ENCODE data around the gene GLCE.

Gene GLCE

DNA sequence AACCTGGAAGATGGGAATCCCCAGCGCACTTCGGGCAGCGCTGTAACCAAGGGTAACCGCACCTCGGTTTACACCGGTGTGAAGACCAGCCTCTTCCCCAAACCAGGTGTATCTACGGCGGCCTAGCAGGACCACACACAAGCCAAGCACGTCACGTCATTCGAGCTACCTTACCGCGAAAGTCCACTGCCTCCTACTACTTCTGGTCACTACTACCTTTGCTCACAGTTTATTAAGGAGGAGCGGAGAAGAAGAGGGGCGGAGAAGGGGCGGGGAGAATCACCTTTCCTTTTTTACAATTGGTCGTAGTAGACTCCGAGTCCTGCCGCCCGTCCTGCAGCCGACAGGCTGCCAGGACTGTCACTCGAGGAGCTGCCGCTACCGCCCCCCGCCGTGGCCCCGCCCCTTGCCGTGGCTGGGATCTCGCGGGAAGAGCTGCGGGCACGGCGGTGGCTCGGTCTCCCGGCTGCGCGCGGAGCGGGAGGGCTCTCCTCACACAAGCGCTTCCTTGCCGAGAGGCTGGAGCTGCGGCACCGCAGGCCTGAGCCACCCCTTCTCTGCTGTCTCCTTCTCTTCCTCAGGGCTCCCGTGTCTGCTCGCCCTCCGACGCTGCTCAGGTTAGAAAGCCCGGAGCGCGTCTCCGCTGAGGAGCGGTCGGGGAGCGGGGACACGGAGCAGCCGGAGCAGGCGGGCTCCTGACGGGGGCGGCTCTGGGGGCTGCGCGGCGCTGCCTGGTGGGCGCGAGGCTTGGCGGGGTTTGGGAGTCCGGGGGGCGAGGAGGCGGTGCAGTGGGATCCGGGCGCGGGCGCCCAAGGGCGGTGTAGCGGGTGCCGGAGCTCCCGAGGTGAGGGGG is at the start of gene GLCE:
Gene GLCE (plus strand): TSS at position 495 of the 853 bp plus-strand sequence. CDS start 95,172 bp downstream, outside the sequence.
- DNase-seq (ENCODE audit: low read depth) = peak; percentile 90

DNA sequence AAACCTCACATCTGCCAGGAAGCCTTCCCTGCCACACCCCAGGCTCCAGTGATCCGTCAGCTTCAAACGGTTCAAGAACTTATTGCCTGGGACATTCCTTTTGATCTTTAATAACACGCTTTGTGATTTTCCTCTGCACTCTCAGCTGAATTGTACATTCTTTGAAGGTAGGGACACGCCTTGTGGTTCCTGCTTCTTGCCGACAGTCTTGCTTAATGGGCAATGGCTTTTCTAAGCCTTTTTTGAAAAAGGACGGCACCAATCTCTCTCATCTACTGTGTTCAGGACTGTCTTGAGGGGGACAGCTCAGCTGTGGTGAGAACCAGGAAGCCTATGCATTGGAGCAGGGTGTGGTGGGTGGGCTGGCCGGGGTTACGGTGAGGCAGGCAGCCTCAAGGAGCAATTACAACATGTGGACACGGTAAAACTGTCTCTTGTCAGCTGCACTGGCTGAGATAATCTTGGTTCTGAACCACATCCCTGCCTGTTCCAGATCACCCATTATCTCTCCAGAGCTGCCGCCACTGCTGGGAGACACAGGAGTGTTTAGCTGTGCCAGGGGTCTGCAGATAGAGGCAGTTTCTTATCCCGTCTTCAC is 46.0 kb upstream of the GLCE start:
- no peak for DNase-seq (ENCODE audit: low read depth)

DNA sequence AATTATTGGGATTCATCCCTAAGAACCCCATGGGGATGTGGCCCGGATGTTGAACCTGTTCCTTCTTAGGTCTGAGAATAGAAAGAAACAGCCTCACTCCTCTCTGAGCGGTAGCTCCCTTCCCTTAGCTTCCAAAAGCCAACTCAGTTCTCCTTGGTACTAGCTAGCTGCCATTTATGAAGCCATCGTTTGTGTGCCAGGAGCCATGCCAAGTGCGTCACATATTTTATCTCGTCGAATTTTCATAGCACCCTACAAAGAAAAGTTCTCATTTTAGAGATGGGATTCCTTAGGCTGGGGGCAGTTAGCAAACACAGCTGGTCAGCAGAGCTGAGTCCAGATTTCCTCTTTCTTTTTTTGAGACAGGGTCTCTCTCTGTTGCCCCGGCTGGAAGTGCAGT is 45.4 kb upstream of the GLCE start:
- no peak for DNase-seq (ENCODE audit: low read depth)

DNA sequence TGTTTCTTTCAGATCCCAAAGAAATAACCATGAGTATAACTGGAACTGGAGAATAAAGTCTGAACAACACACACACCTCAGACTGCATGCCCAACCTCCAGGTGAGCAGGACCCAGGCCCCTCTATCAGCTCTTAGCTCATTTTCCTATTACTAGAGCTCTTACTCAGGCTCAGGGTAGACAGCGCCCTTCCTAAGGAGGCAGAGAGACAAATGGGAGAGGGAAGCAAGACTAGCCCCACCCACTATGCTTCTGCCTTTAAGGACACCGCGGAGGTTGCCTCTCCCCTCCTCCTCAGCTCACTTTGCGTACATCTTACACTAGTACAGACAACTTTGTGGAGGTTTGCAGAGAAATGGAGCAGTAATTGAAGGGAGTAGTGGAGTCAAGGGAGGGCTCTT is 44.0 kb upstream of the GLCE start:
- no peak for DNase-seq (ENCODE audit: low read depth)

DNA sequence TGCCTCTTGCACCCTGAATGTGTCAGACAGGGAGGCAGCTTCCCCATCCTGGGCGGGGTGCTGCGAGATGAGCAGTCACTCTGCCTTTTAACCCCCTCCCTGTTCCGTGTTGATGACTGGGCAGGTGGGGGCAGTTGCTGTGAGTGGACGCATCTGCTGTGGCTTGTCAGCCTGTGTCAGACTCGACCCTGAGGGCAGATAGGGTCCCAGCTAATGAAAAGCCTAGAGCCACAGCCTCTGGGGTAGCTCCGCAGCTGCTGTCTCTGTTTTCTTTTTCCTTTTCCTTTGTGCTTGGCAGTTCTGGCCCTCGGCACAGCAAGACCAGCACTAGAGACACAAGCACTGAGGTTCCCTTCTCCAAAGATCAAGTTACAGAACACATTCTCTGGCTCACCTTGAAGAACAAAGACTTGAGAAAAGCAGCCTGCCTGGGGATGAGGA is 43.0 kb upstream of the GLCE start:
- no peak for DNase-seq (ENCODE audit: low read depth)

DNA sequence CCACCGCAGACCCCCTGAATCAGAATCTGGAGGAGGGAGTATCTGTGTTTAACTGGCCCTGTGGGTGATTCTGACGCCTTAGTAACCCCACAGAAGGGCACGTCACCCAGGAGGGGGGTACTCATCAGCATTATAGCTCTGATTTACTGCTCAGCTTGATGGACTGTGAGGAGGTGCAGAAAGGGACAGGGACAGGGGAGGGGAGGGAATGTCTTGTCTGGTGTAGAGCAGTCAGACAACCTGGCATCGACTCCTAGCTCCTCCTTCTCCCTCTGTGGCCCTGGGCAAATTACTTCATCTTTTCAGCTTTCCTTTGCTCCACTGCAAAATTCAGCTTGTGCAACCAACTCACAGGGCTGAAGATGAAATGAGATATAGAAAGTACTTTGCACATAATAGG is 42.3 kb upstream of the GLCE start:
- no peak for DNase-seq (ENCODE audit: low read depth)

DNA sequence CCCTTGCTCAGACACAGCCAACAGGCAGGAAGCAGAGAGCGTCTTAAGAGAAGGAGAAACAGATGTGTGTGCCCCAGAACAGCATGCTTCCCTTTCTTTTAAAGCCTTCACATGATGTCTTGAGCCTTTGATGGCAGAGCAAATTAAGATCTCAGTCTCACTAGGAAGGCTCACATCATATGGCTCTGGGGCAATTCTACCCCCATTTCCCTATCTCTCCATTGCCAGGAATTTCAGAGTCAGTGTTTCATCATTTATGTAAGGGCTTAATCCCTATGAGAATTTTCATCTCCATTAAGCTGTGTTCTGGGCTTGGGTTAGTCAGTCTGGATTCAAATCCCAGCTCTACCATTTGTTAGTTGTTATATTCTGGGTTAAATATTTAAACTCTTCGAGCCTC is 41.4 kb upstream of the GLCE start:
- DNase-seq (ENCODE audit: low read depth) = no peak

DNA sequence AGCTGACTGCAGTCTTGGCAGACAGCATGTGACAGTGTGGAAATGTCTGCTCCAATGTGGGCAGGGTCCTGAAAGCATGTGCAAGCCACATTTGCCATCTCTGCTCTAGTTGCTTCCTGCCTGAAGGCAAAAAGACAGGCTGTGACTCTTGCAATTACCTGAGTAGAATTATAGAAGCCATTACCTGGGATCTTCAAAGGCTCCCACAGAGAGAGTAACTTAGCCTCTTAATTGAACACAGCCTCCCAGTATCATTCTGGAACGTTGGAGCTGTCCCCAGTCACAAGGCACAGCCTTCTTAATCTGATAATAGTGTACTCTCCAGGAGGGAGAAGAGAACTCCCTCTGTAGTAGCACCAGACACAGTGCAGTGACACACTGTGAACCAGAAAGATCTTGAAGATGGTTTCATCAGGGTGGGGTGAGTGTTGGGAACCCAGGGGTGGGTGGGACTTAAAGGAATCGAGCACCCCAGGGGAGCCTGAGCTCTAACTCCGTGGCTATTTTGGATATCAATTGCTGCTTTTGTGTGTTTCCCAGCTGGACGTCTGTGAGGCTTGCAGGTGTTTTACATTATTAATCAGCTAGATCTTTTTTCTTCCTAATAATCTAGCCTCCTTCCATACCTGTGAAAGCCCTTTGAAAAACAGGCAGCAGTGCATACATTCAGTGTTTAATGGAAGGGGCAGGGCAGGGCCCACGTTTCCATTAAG is 40.6 kb upstream of the GLCE start:
- DNase-seq (ENCODE audit: low read depth) = no peak

DNA sequence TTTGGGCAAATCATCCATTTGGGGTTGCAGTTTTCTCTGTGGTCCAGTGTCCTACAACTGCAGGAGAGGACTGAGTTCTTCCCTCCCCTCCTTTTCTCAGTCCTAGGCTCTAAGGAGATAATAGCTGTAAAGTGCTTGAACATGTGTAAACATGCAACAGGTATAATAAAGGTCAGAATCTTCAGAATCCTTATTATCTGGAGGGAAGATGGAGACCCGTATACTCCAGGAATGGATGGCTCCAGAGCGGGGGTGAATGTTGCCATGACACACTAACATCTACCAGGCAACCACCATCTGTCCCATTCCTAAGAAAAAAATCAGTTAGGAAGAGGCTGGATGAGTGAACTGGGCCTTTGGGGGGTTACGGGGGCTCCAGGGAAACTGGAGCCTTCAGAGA is 39.7 kb upstream of the GLCE start:
- no peak for DNase-seq (ENCODE audit: low read depth)

DNA sequence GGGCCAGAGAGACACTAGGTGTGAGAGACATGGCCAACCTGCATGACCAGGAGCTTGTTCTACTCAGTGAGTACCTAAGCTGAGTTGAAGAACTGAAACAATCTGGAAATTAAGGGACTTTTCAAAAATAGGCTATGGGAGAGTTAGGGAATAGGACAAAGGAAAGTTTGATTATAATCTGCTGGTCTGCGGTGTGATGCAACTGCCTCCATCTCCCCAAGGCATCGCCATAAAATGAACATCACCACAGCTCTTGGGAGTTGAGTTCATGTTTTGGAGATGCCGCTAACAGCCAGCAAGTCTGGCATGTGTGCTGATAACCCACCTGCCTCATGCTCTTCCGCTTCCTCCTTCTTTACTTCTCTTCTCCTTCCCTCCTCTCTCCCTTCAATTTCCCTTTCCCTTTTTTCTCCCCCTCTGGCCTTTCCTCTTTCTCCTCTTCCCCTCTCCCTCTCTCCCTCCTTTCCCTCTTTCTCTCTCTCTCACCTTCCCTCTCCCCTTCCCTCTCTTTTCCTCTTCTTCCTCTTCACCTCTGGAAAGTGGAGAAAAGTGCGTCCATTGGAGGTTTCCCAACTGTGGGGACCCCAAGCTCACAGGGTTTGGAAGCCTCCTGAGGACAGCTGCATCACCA is 39.1 kb upstream of the GLCE start:
- no peak for DNase-seq (ENCODE audit: low read depth)

DNA sequence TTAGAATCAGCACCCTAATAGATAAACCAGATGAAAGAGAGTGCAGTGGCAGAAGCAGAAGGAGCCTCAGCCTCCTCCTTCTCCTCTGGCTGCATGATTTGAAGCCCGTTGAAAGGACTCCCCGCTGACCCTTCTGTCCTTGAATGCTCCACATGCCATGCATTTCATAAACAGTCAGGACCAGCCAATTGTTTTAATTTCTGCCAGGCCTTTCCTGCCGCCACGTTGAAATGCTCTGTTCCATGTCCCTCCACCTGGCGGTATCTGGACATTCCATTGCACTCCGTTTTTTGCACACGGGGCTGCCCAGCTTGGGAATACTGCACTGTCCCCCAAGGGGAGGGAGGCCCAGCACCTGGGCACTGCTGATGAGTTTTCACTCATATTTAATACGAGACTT is 35.2 kb upstream of the GLCE start:
- no peak for DNase-seq (ENCODE audit: low read depth)

DNA sequence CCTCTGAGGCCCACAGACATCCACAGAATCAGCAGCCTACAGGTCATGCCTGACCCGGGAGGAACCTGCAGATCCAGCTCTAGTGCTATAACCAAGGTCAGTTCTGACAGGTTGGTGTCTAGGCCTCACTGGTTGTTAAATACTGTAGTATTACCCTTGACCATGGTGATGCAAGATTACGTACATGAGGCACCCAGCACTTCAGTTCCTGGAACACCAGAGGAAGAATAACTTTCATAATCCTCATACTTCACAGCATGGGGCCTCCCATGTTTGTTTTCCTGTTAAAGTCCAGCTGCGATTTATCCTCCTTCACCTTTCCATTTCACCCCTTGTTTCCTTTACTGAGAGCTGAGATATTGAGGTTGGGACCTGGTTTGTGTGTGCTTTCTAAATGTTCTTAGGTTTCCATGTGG is 34.4 kb upstream of the GLCE start:
- DNase-seq (ENCODE audit: low read depth) = no peak

DNA sequence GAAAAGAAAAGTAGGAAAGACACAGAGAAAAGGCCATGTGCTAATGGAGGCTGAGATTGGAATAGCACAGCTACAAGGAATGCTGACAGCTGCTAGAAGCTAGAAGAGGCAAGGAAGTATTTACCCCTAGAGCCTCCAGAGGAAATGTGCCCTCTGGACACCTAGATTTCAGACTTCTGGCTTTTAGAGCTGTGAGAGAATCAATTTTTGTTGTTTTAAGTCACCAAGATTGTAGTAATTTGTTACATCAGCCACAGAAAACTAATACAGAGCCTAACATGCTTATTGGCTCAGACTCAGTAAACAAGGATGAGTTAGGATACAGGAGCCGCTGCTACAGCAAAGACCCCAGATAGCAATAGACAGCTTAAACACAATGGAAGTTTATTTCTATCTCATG is 33.1 kb upstream of the GLCE start:
- no peak for DNase-seq (ENCODE audit: low read depth)

DNA sequence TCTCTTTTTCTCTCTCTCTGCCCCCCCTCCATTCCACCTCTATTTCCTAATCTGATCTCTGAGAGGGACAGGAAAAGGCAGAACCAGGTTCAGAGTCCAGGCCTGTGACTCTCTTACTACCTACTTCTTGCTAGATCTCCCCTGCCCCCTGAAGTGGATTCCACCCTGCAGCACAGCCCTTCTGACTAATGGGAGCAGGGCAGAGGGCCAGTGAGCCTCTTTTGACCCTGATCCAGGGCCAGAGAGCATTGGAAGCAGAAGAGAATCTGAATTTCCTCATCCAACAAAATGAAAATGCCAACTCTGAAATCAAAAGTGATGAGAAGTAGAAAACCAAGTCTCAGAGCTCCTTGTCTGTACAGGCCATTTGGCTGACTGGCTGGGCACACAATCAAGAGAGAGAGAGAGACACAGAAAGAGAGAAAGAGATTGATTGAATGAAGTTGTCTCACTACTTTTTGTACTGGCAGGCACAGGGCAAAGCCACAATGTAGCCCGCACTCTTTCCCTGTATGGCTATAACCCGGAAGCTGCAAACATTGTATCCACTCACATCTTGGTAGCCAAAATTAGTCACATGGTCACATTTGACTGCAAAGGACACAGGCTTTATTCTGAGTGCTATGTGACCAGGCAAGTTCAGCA is 31.6 kb upstream of the GLCE start:
- DNase-seq (ENCODE audit: low read depth) = no peak

DNA sequence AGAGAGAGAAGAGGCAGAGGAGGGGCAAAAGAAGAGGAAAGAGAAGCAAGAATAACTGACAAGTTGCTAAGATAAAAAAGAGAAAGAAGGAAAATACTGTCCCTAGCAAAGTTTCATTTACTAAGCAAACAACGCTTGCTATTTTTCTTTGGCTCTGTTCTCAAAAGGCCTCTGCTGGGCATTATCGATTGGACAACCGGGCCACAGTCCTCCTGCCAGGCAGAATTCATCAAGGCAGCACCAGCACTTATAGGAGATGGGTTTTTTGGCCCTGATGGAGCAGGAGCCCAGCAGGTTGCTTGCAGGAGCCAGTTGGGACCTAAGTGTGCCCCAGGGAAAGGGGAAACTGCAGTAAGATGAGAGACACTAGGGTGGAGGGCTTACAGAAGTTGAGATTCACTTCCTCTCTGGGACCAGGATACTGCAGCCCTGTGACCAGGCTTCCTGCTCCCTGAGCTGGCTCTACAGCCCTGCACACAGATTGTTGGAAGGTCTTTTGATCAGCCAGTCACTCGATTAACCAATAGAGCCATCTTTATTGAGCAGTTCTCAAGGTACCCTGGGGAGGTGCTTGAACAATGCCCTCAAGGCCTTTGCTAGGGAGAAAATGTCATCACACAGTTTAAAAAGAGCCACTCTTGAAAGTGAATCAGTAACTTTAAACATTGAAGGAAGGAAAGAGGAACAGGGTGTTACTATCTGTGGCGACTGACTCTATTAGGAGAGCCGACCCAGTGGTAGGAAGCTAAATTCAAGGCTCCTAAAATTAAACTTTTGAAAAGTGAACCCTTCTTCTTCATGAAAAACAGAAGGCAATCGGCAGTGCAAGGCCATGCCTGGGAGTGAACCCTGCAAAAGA is 28.8 kb upstream of the GLCE start:
- DNase-seq (ENCODE audit: low read depth) = no peak

DNA sequence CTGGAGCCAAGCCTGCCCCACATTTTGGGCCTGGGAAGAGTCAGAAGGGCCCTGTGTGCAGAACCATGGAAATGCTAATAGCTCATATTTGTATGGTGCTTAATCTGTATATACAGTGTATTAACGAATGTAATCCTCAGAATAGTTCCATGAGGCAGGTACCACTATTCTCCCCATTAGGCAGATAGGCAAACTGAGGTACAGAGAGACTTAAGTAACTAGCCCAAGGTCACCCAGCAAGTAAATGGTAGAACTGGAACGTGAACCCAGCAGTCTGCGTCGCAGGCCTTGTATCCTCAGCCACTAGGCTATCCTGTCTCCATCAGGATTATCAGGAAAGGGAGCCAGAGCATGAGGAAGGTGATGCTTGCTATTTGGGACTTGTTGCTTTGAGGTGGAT is 28.0 kb upstream of the GLCE start:
- no peak for DNase-seq (ENCODE audit: low read depth)

DNA sequence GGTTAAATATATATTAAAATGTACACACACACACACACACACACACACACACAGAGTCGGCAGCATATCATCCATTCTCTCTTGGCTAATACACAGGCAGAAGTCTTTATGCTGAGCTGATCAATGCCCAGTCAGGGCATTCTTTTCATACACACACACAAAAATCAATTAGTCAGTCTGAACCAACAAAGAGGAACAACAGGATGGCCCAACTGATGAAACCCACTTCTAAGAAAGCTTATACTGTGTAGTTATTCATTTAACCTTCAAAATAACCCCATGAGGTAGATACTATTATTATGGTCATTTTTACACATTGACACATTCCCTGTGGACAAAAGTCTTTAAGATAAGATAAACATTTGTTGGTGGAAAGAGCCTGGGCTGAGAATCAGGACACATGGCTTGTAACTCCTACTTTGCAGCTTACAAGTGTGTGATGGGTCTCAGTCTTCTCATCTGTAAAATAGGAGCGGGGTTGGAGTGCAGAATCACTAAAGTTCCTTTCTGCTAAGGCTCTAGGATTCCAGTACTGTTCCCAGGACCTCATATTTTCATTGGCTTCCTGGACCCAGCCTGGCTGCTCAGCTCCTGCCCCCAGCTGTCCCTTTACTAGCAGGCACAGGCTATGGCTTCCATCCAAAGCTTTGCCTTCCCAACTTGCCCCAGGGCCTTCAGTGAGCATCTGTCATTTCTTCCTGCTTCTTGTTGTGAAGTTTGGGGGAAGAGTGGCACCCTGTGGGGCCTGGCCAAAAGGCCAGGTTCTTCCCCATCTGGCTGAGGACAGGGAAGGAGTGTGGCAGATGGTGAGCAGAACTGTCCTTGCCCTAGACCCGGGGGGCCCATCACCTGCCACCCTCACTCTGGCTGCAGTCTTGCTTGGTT is 27.2 kb upstream of the GLCE start:
- no peak for DNase-seq (ENCODE audit: low read depth)

DNA sequence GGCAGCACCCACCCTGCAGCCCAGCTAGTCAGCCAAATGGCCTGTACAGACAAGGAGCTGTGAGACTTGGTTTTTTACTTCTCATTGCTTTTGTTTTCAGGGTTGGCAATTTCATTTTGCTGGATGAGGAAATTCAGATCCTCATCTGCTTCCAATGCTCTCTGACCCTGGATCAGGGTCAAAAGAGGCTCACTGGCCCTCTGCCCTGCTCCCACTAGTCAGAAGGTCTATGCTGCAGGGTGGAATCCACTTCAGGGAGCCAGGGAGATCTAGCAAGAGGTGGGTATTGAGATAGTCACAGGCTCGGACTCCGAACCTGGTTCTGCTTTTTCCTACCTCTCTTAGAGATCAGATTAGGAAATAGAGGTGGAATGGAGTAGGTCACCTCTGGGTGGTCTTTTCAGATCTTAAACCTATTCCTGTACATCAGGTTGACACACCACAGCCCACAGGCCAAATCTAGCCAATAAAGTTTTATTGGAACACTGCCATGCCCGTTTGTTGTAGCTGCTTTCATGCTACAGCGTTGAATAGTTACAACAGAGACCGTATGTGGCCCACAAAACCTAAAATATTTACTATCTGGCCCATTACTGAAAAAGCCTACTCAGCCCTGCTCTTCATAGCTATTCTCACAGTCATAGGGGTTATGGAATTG is 26.4 kb upstream of the GLCE start:
- no peak for DNase-seq (ENCODE audit: low read depth)

DNA sequence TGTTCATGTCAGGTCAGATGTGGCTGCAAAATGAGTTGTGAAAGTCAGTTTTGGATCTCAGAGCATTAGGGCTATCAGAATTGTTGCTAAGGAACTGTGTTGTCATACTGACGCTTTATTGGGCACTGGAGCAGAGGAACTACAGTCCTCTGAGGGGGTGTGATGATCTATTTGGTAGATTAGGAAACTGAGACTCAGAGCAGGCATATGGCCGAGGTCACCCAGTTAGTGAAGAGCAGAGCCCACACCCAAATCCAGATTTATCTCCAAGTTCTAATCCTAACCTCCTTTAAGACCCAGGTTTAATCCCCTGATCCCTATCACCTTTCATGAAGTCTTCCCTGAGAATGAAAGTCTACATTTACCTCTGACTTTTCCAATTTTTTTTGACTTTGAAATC is 25.6 kb upstream of the GLCE start:
- no peak for DNase-seq (ENCODE audit: low read depth)

DNA sequence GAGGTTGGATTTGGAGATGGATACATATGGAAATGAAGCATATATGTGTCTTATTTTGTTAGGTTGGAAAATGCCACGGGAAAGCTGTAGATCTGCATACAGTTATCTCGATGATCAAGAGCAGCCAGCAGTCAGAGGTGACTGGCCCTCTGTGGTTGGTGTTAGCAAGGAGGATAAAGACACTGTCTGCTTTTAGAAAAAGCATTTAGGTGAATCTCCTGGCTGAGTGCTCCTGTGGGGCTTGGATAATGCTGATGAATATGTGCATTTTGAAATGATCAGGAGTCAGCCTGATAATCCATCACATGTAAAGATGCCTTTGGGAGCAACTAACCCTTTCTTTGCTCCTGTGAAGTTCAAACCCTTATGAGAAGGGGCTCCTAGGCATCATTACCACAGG is 24.9 kb upstream of the GLCE start:
- DNase-seq (ENCODE audit: low read depth) = no peak
